Transverse colon (tissue), 4 donors: Measurements from ENCODE around the gene VPS13C. TPM values are rescaled to one million over a fixed set of nuclear protein-coding genes. Genes with fewer than 3 reads are reported as not detected.

ENCODE experiments used
- DNase-seq: peaks from one replicate; pipeline ENCODE4 v3.0.0-alpha.2; 2019
- H3K27ac ChIP-seq, 4 donors: fragments of 200-600 bp; sonication (generic); 2 replicates each; pipeline ENCODE4 v1.5.1; 2016 to 2018; ENCODE audit warnings: inconsistent platforms in 4 of 4
- H3K27me3 ChIP-seq: fragments of 200-600 bp; sonication (generic); 2 replicates; pipeline ENCODE4 v1.5.1; 2017; ENCODE audit warnings: inconsistent platforms
- H3K36me3 ChIP-seq, 4 donors: fragments of 200-600 bp; sonication (generic); 2 replicates each; pipeline ENCODE4 v1.5.1; 2017 to 2019; ENCODE audit warnings: inconsistent platforms in 4 of 4
- H3K4me1 ChIP-seq, 4 donors: fragments of 200-600 bp; sonication (generic); 2 replicates each; pipeline ENCODE4 v1.5.1; 2017 to 2020; ENCODE audit warnings: inconsistent platforms in 4 of 4
- H3K4me3 ChIP-seq, 4 donors: fragments of 200-600 bp; sonication (generic); 1 replicate in 1 of 4; 2 replicates in 3 of 4; pipeline versions ENCODE4 v1.5.1 to v1.6.1; 2017 to 2019; ENCODE audit warnings: inconsistent platforms in 4 of 4
- H3K9me3 ChIP-seq, 2 donors: fragments of 200-600 bp; sonication (generic); 2 replicates each; pipeline ENCODE4 v1.5.1; 2017 to 2019; ENCODE audit warnings: inconsistent platforms in 2 of 2
- EP300 ChIP-seq: sonication (generic); formaldehyde crosslinking; IDR thresholded peaks from one replicate; pipeline ENCODE4 v1.6.1; 2017; ENCODE audit warnings: antibody characterized with exemption, low read depth
- POLR2A ChIP-seq: fragments of 450-650 bp; IDR thresholded peaks from one replicate; pipeline ENCODE4 v1.6.1; 2016; ENCODE audit warnings: antibody characterized with exemption, mild to moderate bottlenecking, moderate library complexity
- POLR2AphosphoS5 ChIP-seq, 3 donors: sonication (generic); formaldehyde crosslinking; IDR thresholded peaks; one replicate each; pipeline ENCODE4 v1.6.1; 2016; ENCODE audit warnings: antibody characterized with exemption in 3 of 3
- WGBS, 2 donors: methylation state at CpG; one replicate each; pipeline ENCODE4 v1.1.5; 2018; ENCODE audit warnings: low coverage in 1 of 2; 5-methylcytosine and 5-hydroxymethylcytosine counted together
- in situ Hi-C, 4 donors: fragments of 200-750 bp; cut with MboI; loops; one replicate each; pipeline versions ENCODE4 v1.15.0 to v1.15.1; 2017; ENCODE audit warnings: low sequenced_read_pairs in 3 of 4, low pct_ligation_motif_present in 1 of 4, low pct_unique_long_range_greater_than_20kb in 1 of 4
- intact Hi-C: fragments of 100-400 bp; cut with DNase I; formaldehyde crosslinking; loops from one replicate; pipeline ENCODE4 v1.15.1; 2023; ENCODE audit warnings: low total_unique reads
- total RNA-seq, 4 donors: library from RNA; depleted of rRNA; stranded (reverse); fragments of >200 nt; gene quantifications; one replicate each; pipeline ENCODE4 v1.1.0, GENCODE V29; 2016
- TF ChIP-seq, protein P1 (sequence below), 5 experiments: fragments of 200-600 bp in 3 of 5; fragments of 450-650 bp in 2 of 5; sonication (generic) in 3 of 5; IDR thresholded peaks; 1 replicate in 2 of 5; 2 replicates in 3 of 5; pipeline ENCODE4 v1.5.1; 2016 to 2017; ENCODE audit warnings: antibody characterized with exemption in 5 of 5, inconsistent platforms in 3 of 5, mild to moderate bottlenecking in 2 of 5, moderate library complexity in 1 of 5

VPS13C gene
- total RNA-seq, 4 donors from 2014 or later = 48.3 to 105 (median 73.2) TPM

DNA sequence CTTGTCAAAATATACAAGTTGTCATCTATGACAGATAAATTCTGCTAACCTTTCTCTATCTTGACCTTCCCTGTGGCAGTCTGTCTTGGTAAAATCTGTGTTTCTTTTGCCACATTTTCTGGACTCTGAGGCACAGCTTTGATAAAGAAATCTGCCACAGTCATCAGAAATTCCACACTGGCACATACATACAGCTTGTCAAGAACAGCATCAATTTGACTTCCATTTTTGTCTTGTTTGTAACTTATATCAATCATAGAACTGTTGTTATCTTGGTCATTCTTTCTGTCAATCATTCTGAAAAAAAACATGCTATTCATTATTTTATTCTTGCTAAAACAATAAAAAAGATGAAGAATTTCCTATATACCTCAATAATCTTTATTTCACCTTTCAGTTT is 130.8 kb downstream of the VPS13C start:
- DNase-seq = no peak
- H3K36me3 ChIP-seq = peaks cover 0 to 53% (median 13%) of the 10 kb centered on the region in 4 donors
- no peak overlapping the region for H3K4me3 ChIP-seq
- no peak for TF ChIP-seq EP300
- TF ChIP-seq POLR2AphosphoS5 (IDR thresholded peaks at IDR 0.05) = no peak
- TF ChIP-seq, protein P1, sequence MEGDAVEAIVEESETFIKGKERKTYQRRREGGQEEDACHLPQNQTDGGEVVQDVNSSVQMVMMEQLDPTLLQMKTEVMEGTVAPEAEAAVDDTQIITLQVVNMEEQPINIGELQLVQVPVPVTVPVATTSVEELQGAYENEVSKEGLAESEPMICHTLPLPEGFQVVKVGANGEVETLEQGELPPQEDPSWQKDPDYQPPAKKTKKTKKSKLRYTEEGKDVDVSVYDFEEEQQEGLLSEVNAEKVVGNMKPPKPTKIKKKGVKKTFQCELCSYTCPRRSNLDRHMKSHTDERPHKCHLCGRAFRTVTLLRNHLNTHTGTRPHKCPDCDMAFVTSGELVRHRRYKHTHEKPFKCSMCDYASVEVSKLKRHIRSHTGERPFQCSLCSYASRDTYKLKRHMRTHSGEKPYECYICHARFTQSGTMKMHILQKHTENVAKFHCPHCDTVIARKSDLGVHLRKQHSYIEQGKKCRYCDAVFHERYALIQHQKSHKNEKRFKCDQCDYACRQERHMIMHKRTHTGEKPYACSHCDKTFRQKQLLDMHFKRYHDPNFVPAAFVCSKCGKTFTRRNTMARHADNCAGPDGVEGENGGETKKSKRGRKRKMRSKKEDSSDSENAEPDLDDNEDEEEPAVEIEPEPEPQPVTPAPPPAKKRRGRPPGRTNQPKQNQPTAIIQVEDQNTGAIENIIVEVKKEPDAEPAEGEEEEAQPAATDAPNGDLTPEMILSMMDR (IDR thresholded peaks at IDR 0.05) = no peak
- TF ChIP-seq POLR2A = no peak
- in situ Hi-C loops (no loop called here), intact Hi-C loops (no loop called here)
- H3K27ac ChIP-seq = no peak overlapping the region
- H3K4me1 ChIP-seq = no peaks in the 10 kb centered on the region
- H3K9me3 ChIP-seq = no peaks in the 10 kb centered on the region
- no peaks in the 10 kb centered on the region for H3K27me3 ChIP-seq

DNA sequence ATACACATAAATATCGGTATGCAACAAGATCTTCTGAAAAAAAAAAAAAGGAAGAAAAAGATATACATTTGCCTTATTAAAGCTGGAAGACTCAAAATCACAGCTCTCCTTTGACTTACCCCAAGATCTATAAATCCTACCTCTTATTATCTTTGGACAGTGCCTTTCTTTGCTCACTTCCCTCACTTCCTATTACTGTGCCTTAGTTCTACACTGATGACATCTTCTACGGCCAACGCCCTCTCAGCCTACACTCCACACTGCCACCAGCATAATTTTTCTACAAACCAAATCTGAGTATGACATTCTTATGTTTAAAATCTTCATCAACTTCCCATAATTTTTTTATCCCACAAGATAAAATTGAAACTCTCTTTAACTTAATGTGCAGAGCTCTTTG is 137.1 kb downstream of the VPS13C start:
- H3K27ac ChIP-seq = no peak overlapping the region
- H3K4me1 ChIP-seq = no peaks in the 10 kb centered on the region
- intact Hi-C loops = no loop called here
- no peak for DNase-seq
- H3K4me3 ChIP-seq = no peak overlapping the region
- no peaks in the 10 kb centered on the region for H3K9me3 ChIP-seq
- WGBS, 2 donors = 97 to 98% methylated on average over 3 of the region's 3 CpGs
- peaks cover 0 to 56% (median 16%) of the 10 kb centered on the region in 4 donors for H3K36me3 ChIP-seq
- TF ChIP-seq EP300 = no peak
- no peak for TF ChIP-seq POLR2A
- no peak for TF ChIP-seq POLR2AphosphoS5 (IDR thresholded peaks at IDR 0.05)
- TF ChIP-seq, protein P1 (IDR thresholded peaks at IDR 0.05) = no peak
- in situ Hi-C loops = no loop called here
- no peaks in the 10 kb centered on the region for H3K27me3 ChIP-seq

DNA sequence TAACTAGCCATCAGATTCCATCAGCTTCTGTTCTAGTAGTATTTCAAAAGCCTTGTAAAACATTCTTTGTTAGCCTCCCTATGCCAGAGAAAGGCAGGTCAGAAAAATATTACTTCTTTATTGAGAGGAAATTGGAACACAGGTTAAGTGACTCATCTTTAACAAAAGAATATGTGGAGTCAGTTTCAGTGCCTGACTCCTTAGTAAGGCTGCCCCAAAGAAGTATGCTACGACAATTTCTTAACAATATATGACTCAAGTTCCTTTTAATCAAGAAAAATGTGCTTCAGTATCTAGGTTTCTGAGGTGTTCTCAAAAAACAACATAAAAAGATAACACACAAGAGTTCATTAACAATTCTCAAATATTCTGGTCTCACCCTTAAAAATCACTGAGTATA is 139.2 kb downstream of the VPS13C start:
- no peaks in the 10 kb centered on the region for H3K27me3 ChIP-seq
- no peak for DNase-seq
- 92 to 100% methylated on average over 1 of the region's 1 CpG for WGBS, 2 donors
- no peaks in the 10 kb centered on the region for H3K9me3 ChIP-seq
- peaks cover 0 to 60% (median 16%) of the 10 kb centered on the region in 4 donors for H3K36me3 ChIP-seq
- in situ Hi-C loops = no loop called here
- no peaks in the 10 kb centered on the region for H3K4me1 ChIP-seq
- H3K27ac ChIP-seq = no peak overlapping the region
- no peak for TF ChIP-seq POLR2AphosphoS5 (IDR thresholded peaks at IDR 0.05)
- TF ChIP-seq EP300 = no peak
- intact Hi-C loops = no loop called here
- no peak overlapping the region for H3K4me3 ChIP-seq

DNA sequence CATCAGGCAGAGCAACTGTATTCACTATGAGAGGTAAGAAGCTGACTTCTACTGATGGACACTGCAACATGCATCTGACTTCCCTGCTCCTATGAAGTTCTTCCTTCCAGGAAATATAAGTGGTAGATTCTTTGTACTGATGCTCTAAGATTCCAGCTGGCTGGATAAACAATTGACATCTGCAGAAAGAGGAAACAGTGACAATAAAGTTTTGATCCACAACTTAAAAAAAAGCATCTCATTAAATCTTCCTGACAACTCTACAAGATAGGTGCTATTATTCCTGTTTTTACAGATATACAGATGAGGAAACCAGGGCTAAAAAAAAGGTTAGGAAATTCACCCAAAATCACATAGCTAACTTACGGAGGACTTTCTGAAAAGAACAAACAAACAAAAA is 142.8 kb downstream of the VPS13C start:
- DNase-seq = no peak
- WGBS, 2 donors = 92 to 97% methylated on average over 1 of the region's 1 CpG
- Histone ChIP-seq H3K4me1 (no peaks in the 10 kb centered on the region), H3K27me3 (no peaks in the 10 kb centered on the region), H3K36me3 (peaks cover 0 to 62% (median 13%) of the 10 kb centered on the region in 4 donors), H3K9me3 (no peaks in the 10 kb centered on the region), H3K27ac (no peak overlapping the region), H3K4me3 (no peak overlapping the region)
- intact Hi-C loops (no loop called here), in situ Hi-C loops (no loop called here)
- TF ChIP-seq POLR2A = no peak
- TF ChIP-seq, protein P1 (IDR thresholded peaks at IDR 0.05) = no peak
- no peak for TF ChIP-seq POLR2AphosphoS5 (IDR thresholded peaks at IDR 0.05)
- TF ChIP-seq EP300 = no peak

DNA sequence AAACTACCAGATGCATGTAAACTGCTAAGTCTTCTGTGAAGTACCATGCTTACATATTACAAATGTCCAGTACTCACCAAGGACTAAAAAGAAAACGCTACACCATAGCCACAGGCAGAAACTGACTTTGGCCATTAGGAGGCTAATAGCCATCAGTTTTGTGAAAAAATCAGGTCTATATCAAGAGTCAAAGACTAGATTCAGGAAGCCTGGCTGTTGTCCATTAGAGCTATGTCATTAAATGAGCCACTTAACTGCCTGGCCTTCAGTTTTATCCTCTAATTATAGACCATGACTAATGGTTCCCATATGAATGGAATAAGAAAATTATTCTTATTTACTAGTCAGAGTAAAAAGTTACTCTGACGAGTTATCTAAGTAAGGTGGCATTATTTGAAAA is 144.1 kb downstream of the VPS13C start:
- H3K4me1 ChIP-seq = no peaks in the 10 kb centered on the region
- intact Hi-C loops = no loop called here
- in situ Hi-C loops = no loop called here
- H3K36me3 ChIP-seq = peaks cover 0 to 49% (median 7%) of the 10 kb centered on the region in 4 donors
- DNase-seq = no peak
- no peaks in the 10 kb centered on the region for H3K9me3 ChIP-seq
- no peak for TF ChIP-seq POLR2AphosphoS5 (IDR thresholded peaks at IDR 0.05)
- no peak for TF ChIP-seq POLR2A
- no peak for TF ChIP-seq EP300
- TF ChIP-seq, protein P1 (IDR thresholded peaks at IDR 0.05) = no peak
- H3K27me3 ChIP-seq = no peaks in the 10 kb centered on the region
- WGBS, 2 donors = 92 to 95% methylated on average over 2 of the region's 2 CpGs
- H3K4me3 ChIP-seq = no peak overlapping the region
- no peak overlapping the region for H3K27ac ChIP-seq
